GM18517 (cell line): ENCODE results near the gene ART3.
"Not testable (repeated sequence)": the region's sequence is repeated elsewhere in the genome, so short reads cannot be mapped to it uniquely, and the experiment has no call there.

Experiments
- ATAC-seq: cut with Tn5 transposase; IDR thresholded peaks from one replicate; pipeline ENCODE4 v1.9.1; 2021; ENCODE audit warnings: mild to moderate bottlenecking, moderate library complexity; ENCODE audit not compliant: unreplicated experiment

The ART3 gene, protein sequence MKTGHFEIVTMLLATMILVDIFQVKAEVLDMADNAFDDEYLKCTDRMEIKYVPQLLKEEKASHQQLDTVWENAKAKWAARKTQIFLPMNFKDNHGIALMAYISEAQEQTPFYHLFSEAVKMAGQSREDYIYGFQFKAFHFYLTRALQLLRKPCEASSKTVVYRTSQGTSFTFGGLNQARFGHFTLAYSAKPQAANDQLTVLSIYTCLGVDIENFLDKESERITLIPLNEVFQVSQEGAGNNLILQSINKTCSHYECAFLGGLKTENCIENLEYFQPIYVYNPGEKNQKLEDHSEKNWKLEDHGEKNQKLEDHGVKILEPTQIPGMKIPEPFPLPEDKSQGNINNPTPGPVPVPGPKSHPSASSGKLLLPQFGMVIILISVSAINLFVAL

GRCh38 chr4:76074468-76074867, at the start of gene ART3:
ART3 (plus strand) TSS chr4:76074709; CDS start chr4:76075890, 1,181 bp downstream.
- ATAC-seq: no peak

DNA sequence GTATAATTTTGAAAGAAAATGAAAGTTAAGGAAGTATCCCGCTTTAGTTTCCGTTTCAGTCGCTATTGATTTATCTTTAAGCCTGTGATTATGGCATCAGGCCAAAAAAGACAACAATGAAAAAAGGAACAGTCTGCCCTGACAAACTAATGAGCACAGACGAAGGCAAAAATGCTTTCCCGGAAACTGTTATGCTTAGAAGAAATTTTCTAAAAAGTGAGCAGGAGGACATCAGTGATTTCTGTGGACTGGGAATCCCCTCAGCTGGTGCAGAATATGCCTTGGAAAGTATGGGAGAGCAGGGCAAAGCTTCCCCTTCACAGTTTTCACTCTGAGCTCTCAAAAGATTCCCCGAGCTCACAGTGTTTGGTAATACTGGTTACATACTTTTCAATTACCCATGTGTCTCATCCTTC, 46.2 kb upstream of the ART3 start:
- no peak for ATAC-seq

GRCh38 chr4:76029300-76029699, 45.2 kb upstream of the ART3 start:
- no peak for ATAC-seq

GRCh38 chr4:76035141-76035540, 39.4 kb upstream of the ART3 start:
- ATAC-seq: no peak

GRCh38 chr4:76035799-76036380, 38.6 kb upstream of the ART3 start, which contains the start of gene CXCL11:
CXCL11 (minus strand) TSS chr4:76036070; CDS start chr4:76035987, 83 bp downstream.
- no peak for ATAC-seq

GRCh38 chr4:76036855-76037254, 37.7 kb upstream of the ART3 start:
- ATAC-seq: no peak

DNA sequence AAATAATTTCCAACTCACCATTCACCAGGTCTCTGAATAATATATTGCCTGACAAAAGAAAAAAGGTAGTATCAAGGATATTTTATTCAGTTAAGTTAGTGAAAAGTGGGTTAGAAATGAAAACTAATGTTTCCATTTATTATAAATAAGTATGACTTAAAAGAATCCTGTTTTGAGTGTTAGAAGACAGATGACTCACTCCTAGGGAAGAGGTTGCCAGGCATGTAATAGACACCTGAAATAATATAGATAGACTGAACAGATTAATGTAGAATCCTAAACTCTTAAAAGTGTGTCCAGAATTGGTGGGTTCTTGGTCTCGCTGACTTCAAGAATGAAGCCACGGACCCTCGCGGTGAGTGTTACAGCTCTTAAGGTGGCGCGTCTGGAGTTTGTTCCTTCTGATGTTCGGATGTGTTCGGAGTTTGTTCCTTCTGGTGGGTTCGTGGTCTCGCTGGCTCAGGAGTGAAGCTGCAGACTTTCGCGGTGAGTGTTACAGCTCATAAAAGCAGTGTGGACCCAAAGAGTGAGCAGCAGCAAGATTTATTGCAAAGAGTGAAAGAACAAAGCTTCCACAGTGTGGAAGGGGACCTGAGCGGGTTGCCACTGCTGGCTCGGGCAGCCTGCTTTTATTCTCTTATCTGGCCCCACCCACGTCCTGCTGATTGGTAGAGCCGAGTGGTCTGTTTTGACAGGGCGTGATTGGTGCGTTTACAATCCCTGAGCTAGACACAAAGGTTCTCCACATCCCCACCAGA, 32.1 kb upstream of the ART3 start:
- not testable (repeated sequence) for ATAC-seq

GRCh38 chr4:76043306-76043705, 31.2 kb upstream of the ART3 start:
- ATAC-seq: not testable (repeated sequence)

- not testable (repeated sequence) for ATAC-seq
Measured at GRCh38 chr4:76044686-76045085, 29.8 kb upstream of the ART3 start.

GRCh38 chr4:76049860-76050416, 24.6 kb upstream of the ART3 start:
- ATAC-seq: not testable (repeated sequence)

DNA sequence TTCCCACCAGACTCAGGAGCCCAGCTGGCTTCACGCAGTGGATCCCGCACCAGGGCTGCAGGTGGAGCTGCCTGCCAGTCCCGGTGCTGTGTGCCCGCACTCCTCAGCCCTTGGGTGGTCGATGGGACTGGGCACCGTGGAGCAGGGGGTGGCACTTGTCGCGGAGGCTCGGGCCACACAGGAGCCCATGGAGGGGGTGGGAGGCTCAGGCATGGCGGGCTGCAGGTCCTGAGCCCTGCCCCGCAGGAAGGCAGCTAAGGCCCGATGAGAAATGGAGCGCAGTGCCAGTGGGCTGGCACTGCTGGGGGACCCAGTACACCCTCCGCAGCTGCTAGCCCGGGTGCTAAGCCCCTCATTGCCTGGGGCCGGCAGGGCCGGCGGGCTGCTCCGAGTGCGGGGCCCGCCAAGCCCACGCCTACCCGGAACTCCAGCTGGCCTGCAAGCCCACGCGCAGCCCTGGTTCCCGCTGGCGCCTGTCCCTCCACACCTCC, 23.9 kb upstream of the ART3 start:
- not testable (repeated sequence) for ATAC-seq

DNA sequence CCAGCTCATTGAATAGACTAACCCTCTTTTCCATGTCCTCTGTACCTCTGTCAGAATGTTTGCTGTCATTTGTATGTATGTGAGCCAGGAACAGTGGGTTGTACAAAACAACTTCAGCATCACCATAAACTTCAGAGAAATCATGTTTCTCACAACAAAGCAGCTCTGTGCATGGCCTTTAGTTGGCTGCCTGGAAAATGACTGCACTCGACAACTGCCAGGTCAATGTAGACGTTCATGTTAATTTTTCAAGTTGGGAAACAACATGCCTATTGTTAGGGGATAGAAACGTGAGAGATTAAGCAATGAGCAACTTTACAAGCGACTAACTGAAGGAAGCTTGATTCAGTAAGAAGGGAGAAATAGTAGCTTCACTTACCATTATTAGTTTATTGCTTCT, 20.8 kb upstream of the ART3 start:
- no peak for ATAC-seq

DNA sequence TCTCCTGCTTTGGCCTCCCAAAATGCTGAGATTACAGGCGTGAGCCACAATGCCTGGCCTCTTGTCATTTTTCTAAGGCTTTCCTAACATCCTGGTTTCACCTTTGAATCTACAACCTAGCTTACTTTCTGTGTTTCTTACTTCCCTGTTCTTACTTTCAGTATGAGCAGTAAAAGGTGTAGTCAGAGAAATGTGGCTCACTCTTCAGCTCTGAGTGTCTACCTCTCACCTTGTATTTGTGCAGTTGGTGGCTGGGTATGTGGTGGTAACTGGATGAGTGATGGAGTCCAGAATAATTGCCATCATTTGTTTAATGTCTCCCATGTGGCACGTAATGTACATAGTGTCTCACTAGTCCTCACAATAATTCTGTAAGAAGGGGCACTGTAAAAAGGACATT, 19.5 kb upstream of the ART3 start:
- peak; percentile 96 for ATAC-seq

- ATAC-seq: no peak
Measured at GRCh38 chr4:76055421-76055820, 19.1 kb upstream of the ART3 start.

DNA sequence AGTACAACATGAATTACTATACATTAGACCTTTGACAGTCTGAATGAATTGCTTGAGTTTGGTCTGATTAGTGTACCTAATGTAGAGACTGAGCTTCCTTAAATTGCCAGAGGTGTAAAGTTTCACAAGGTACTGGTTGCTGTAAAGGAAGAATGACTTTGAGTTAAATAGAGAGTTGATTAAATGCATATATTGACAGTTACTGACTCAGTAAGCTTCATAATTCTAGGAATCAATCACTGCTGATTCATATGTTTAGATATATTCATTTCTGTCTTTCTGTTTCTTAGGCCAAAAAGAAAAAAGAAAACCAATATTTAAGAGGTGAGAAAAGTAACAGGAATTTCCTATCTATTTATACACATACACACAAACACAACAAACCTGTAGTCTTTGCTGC, 16.2 kb upstream of the ART3 start:
- peak; percentile 42 for ATAC-seq

GRCh38 chr4:76058888-76059426, 15.6 kb upstream of the ART3 start:
- no peak for ATAC-seq

GRCh38 chr4:76059750-76060149, 14.8 kb upstream of the ART3 start:
- ATAC-seq: no peak

GRCh38 chr4:76060506-76060905, 14.0 kb upstream of the ART3 start:
- ATAC-seq: no peak

DNA sequence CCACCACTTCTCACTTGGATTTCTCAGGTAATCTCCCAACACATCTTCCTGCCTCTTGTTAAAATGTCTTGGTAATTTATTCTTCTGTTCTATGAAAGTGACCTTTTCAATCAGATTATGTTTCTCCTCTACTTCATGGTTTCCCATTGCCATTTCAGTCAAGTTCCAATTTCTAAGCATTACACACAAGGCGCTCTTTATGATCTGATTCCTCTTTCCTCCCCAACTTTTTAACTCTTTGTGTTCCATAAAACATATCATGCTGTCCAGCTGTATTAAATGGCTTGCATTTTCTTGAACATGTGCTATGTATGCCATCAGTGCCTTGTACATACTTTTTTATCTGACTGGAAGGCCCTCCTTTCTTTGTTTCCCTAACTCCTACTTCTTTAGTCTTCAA, 13.1 kb upstream of the ART3 start:
- no peak for ATAC-seq

DNA sequence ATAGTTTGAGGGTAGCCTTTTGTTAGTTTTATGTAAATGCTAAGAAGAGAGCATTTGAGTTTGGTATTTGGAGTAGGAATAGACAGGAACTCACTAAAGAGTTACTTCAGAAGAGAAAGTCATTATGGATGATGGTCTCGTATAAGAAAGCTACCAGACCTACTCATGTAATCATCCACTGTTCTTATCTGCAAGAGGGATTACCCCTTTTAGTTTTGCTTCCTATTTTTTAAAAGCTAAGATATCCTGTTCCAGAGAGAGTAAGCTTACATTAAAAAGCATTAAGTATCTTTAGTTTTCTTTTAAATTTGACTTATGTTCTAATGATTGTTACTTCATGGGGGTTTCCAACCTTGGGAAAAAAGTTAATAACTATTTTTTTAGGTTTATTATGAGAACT, 12.5 kb upstream of the ART3 start:
- no peak for ATAC-seq

GRCh38 chr4:76066546-76066945, 8.0 kb upstream of the ART3 start:
- no peak for ATAC-seq
